ENCODE data around the gene ZBTB20. TPM values are rescaled to one million over a fixed set of nuclear protein-coding genes. Genes with fewer than 3 reads are reported as not detected.

The ZBTB20 gene
- polyA plus RNA-seq, 1 of the 3 experiments (the other 2 are of a cell fraction), result 0.43 TPM

DNA sequence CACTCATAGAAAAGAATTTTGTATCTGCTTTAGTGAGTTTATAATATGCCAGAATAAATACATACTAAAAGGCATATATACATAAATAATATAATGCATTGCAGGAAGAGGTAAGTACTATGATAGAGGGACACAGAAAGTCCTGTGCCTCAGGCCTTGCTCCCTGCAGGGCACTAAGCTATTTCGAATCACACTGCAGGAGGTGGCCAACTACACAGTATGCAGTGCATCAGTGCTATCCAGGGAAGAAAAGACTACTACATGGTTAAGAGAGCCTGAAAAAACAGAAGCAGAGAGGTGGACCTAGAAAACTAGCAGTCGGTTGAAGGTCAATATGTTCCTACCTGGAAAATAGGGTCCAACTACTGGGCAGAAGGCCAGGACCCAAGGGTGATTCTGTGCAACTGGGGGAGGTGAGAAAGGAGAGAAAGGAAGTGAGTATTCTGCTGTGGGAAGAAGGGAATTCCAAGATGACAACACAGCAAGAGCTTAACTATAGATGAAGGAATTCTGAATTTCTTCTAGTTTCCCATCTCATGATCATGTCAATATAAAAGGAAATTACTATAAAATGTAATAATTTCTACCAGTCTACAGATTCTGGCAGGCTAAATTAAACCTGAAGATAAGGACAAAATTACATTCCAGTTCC lies 218.0 kb downstream of the ZBTB20 start (continued):
- no peak for TF ChIP-seq FOXM1 (IDR thresholded peaks at IDR 0.05; ENCODE audit: low read depth)

DNA sequence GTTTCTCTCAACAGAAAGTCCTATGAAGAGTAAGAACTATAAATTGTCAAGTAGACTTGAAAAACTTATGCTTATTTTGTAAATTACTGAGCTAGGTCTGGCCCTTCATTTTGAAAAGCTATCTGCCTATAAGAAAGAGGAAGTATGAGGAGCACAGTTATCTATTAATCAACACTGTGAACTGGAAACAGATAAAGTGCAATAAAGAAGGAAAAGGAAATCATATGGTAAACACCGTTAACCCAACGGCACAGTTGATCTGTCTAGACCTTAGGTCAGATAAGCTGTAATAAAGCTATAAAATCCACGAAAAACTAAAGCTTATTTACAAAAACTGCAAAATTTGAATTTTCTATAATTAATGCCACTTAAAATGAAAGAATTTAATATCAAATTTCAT lies 242.5 kb downstream of the ZBTB20 start:
- no peaks in the 10 kb centered on the region for H3K79me2 ChIP-seq (ENCODE audit: insufficient read depth)
- no peak overlapping the region for H3K4me3 ChIP-seq (ENCODE audit: low read depth in 2 of 2, low read length in 1 of 2)
- no peak overlapping the region for H2AFZ ChIP-seq (ENCODE audit: low read depth)
- H3K36me3 ChIP-seq (replicated peaks in 1 of 2; ENCODE audit: control insufficient read depth in 1 of 2, insufficient read depth in 2 of 2, low read length in 1 of 2), result peaks cover 0 to 3% of the 10 kb centered on the region in 2 experiments
- no peak overlapping the region for H3K9ac ChIP-seq
- H3K27ac ChIP-seq (ENCODE audit: low read depth in 2 of 2, low read length in 1 of 2), result no peak overlapping the region
- H3K9me2 ChIP-seq, result no peaks in the 10 kb centered on the region
- POLR2A ChIA-PET, result no interaction called here
- CTCF ChIA-PET, result interaction anchor here (0.6 kb wide), 1 partner anchor 348 kb away, joined by 3 read pairs; no protein-coding TSS in a partner anchor
- no peak for DNase-seq
- WGBS (ENCODE audit: low lambda C conversion rate), result 90% methylated on average over 3 of the region's 3 CpGs
- H3F3A ChIP-seq (replicated peaks; ENCODE audit: insufficient read depth), result peaks cover 4% of the 10 kb centered on the region
- H3K27me3 ChIP-seq (ENCODE audit: insufficient read depth), result no peaks in the 10 kb centered on the region
- H4K20me1 ChIP-seq (ENCODE audit: insufficient read depth), result no peaks in the 10 kb centered on the region
- TF ChIP-seq RXRA (IDR thresholded peaks at IDR 0.05; ENCODE audit: borderline replicate concordance, low read depth) (no peak), NRF1 (IDR thresholded peaks at IDR 0.05; ENCODE audit: low read depth, low read length) (no peak), POLR2AphosphoS5 (IDR thresholded peaks at IDR 0.05; ENCODE audit: low read depth, low read length) (no peak)
- TF ChIP-seq, protein P1, sequence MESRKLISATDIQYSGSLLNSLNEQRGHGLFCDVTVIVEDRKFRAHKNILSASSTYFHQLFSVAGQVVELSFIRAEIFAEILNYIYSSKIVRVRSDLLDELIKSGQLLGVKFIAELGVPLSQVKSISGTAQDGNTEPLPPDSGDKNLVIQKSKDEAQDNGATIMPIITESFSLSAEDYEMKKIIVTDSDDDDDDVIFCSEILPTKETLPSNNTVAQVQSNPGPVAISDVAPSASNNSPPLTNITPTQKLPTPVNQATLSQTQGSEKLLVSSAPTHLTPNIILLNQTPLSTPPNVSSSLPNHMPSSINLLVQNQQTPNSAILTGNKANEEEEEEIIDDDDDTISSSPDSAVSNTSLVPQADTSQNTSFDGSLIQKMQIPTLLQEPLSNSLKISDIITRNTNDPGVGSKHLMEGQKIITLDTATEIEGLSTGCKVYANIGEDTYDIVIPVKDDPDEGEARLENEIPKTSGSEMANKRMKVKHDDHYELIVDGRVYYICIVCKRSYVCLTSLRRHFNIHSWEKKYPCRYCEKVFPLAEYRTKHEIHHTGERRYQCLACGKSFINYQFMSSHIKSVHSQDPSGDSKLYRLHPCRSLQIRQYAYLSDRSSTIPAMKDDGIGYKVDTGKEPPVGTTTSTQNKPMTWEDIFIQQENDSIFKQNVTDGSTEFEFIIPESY (IDR thresholded peaks at IDR 0.05; ENCODE audit: borderline replicate concordance, low read depth), result no peak
- H3K4me1 ChIP-seq (ENCODE audit: control insufficient read depth in 1 of 2, insufficient read depth in 2 of 2, low read depth in 1 of 2, low read length in 1 of 2), result peaks cover 0 to under 1% of the 10 kb centered on the region in 2 experiments; a peak in 1 of 4 replicates
- H3K4me2 ChIP-seq, result no peak overlapping the region
- H3K9me3 ChIP-seq, result 0 out of 2 replicates have a peak, but pooled peaks cover 5% of the 10 kb centered on the region

DNA sequence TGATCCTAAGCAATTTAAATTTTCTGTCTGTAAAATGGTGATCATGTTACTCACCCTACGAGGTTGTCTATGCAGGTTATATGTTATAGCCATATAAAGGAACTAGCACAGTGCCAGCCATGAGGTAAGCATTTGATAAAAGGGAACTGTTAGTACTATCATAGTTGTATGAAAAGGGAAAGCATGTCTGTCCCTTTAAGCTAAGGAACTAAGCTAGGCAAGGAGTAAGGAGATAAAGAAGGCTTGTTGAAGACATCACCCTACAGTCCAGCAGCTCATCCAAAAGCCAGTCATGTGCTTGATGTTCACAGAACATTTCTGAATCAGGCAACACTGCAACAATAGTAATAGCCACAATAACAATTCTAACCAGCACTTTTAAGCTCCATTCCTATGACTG lies 243.9 kb downstream of the ZBTB20 start:
- peaks cover 0 to 2% of the 10 kb centered on the region in 2 experiments; a peak in 1 of 4 replicates for H3K4me1 ChIP-seq (ENCODE audit: control insufficient read depth in 1 of 2, insufficient read depth in 2 of 2, low read depth in 1 of 2, low read length in 1 of 2)
- WGBS (ENCODE audit: low lambda C conversion rate), result 74% methylated on average over 1 of the region's 1 CpG

More for the DNA sequence above, 243.9 kb downstream of the ZBTB20 start:
- H3K79me2 ChIP-seq (ENCODE audit: insufficient read depth), result no peaks in the 10 kb centered on the region
- no peak overlapping the region for H3K4me2 ChIP-seq
- no peak overlapping the region; a peak in 1 of 4 replicates for H3K27ac ChIP-seq (ENCODE audit: low read depth in 2 of 2, low read length in 1 of 2)
- POLR2A ChIA-PET, result no interaction called here
- TF ChIP-seq, protein P2, sequence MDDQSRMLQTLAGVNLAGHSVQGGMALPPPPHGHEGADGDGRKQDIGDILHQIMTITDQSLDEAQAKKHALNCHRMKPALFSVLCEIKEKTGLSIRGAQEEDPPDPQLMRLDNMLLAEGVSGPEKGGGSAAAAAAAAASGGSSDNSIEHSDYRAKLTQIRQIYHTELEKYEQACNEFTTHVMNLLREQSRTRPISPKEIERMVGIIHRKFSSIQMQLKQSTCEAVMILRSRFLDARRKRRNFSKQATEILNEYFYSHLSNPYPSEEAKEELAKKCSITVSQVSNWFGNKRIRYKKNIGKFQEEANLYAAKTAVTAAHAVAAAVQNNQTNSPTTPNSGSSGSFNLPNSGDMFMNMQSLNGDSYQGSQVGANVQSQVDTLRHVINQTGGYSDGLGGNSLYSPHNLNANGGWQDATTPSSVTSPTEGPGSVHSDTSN (IDR thresholded peaks at IDR 0.05), result no peak
- TF ChIP-seq EZH2phosphoT487 (IDR thresholded peaks at IDR 0.05; ENCODE audit: borderline replicate concordance, low read depth), result no peak
- no peak for TF ChIP-seq POLR2AphosphoS5 (IDR thresholded peaks at IDR 0.05; ENCODE audit: low read depth, low read length)
- TF ChIP-seq SIN3A (IDR thresholded peaks at IDR 0.05; ENCODE audit: borderline replicate concordance, low read depth, low read length), result no peak
- TF ChIP-seq RAD21 (IDR thresholded peaks at IDR 0.05; ENCODE audit: low read length), result no peak
- no peak for TF ChIP-seq MXI1 (IDR thresholded peaks at IDR 0.05; ENCODE audit: low read depth, low read length)
- no peak for TF ChIP-seq EP300 (IDR thresholded peaks at IDR 0.05; ENCODE audit: borderline replicate concordance in 1 of 2, low read depth in 1 of 2, low read length in 1 of 2)
- TF ChIP-seq GATA2 (CRISPR knock-in tag; IDR thresholded peaks at IDR 0.05), result no peak
- TF ChIP-seq GABPA (IDR thresholded peaks at IDR 0.05; ENCODE audit: low read depth), result no peak
- no peak for TF ChIP-seq RFX5 (IDR thresholded peaks at IDR 0.05; ENCODE audit: low read length)
- no peak for TF ChIP-seq MEF2A (IDR thresholded peaks at IDR 0.05; ENCODE audit: borderline replicate concordance, low read depth)
- TF ChIP-seq JUND (IDR thresholded peaks at IDR 0.05), result no peak
- TF ChIP-seq FOXM1 (IDR thresholded peaks at IDR 0.05; ENCODE audit: low read depth), result no peak
- TF ChIP-seq NFIC (IDR thresholded peaks at IDR 0.05; ENCODE audit: borderline replicate concordance), result no peak
- TF ChIP-seq, protein P3, sequence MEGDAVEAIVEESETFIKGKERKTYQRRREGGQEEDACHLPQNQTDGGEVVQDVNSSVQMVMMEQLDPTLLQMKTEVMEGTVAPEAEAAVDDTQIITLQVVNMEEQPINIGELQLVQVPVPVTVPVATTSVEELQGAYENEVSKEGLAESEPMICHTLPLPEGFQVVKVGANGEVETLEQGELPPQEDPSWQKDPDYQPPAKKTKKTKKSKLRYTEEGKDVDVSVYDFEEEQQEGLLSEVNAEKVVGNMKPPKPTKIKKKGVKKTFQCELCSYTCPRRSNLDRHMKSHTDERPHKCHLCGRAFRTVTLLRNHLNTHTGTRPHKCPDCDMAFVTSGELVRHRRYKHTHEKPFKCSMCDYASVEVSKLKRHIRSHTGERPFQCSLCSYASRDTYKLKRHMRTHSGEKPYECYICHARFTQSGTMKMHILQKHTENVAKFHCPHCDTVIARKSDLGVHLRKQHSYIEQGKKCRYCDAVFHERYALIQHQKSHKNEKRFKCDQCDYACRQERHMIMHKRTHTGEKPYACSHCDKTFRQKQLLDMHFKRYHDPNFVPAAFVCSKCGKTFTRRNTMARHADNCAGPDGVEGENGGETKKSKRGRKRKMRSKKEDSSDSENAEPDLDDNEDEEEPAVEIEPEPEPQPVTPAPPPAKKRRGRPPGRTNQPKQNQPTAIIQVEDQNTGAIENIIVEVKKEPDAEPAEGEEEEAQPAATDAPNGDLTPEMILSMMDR (IDR thresholded peaks at IDR 0.05), result no peak
- no peak for TF ChIP-seq ELF1 (IDR thresholded peaks at IDR 0.05)
- no peak for TF ChIP-seq FOSL2 (IDR thresholded peaks at IDR 0.05; ENCODE audit: borderline replicate concordance, low read depth)
- H4K20me1 ChIP-seq (ENCODE audit: insufficient read depth), result no peaks in the 10 kb centered on the region
- H3F3A ChIP-seq (replicated peaks; ENCODE audit: insufficient read depth), result peaks cover 4% of the 10 kb centered on the region
- no peak overlapping the region for H3K9ac ChIP-seq
- no peaks in the 10 kb centered on the region for H3K9me3 ChIP-seq
- no peaks in the 10 kb centered on the region for H3K27me3 ChIP-seq (ENCODE audit: insufficient read depth)
- CTCF ChIA-PET, result interaction anchor here (0.9 to 1.3 kb wide), 3 partner anchors 10 to 519 kb away, joined by 3 read pairs; no protein-coding TSS in a partner anchor
- H2AFZ ChIP-seq (ENCODE audit: low read depth), result no peak overlapping the region
- no peaks in the 10 kb centered on the region for H3K9me2 ChIP-seq
- no peak overlapping the region for H3K4me3 ChIP-seq (ENCODE audit: low read depth in 2 of 2, low read length in 1 of 2)
- H3K36me3 ChIP-seq (replicated peaks in 1 of 2; ENCODE audit: control insufficient read depth in 1 of 2, insufficient read depth in 2 of 2, low read length in 1 of 2), result no peaks in the 10 kb centered on the region
- no peak for DNase-seq

Measured in SK-N-SH (cell line).